Activated CD8-positive, alpha-beta T cell treated with anti-CD3 and anti-CD28 coated beads for 36 hours (primary cell): ENCODE data around the gene FBXO42. TPM values are rescaled to one million over a fixed set of nuclear protein-coding genes. Genes with fewer than 3 reads are reported as not detected.
A peak's percentile ranks its signal among the peaks of the same experiment; 100 is the strongest.

Experiments
- ATAC-seq: fragments of 200-7000 bp; cut with Tn5 transposase; one replicate; pipeline ENCODE4 v1.10.0; 2021; ENCODE audit warnings: mild to moderate bottlenecking, moderate library complexity
- CTCF ChIA-PET: fragments of 350-600 bp; sonication (Branson Sonifier 250); formaldehyde crosslinking; loops from one replicate; lab custom pipeline; 2021; ENCODE audit warnings: antibody characterized with exemption; lab: Charles Lee
- POLR2A ChIA-PET: fragments of 350-600 bp; sonication (Branson Sonifier 250); formaldehyde crosslinking; loops from one replicate; lab custom pipeline; 2021; ENCODE audit warnings: antibody characterized with exemption; lab: Charles Lee
- DNase-seq: peaks from one replicate; pipeline ENCODE4 v3.0.0-alpha.2; 2020
- H3K27ac Mint-ChIP-seq: one replicate; pipeline ENCODE4 v1.8.0; 2021; ENCODE audit warnings: mild to moderate bottlenecking, mixed read lengths
- H3K27me3 Mint-ChIP-seq: one replicate; pipeline ENCODE4 v1.8.0; 2021; ENCODE audit warnings: mixed read lengths
- H3K36me3 Mint-ChIP-seq: one replicate; pipeline ENCODE4 v1.8.0; 2021; ENCODE audit warnings: low read depth, mixed read lengths
- H3K4me1 Mint-ChIP-seq: one replicate; pipeline ENCODE4 v1.8.0; 2021; ENCODE audit warnings: low read depth, mixed read lengths
- H3K4me3 Mint-ChIP-seq: one replicate; pipeline ENCODE4 v1.8.0; 2021; ENCODE audit warnings: mild to moderate bottlenecking, moderate library complexity, mixed read lengths
- H3K9me3 Mint-ChIP-seq: one replicate; pipeline ENCODE4 v1.8.0; 2021; ENCODE audit warnings: mixed read lengths
- intact Hi-C: fragments of 100-400 bp; cut with micrococcal nuclease; formaldehyde crosslinking; loops from one replicate; pipeline ENCODE4 v1.10.0; 2022
- total RNA-seq, 2 experiments: library from RNA; stranded (reverse); gene quantifications; one replicate each; pipeline ENCODE4 v1.2.3, GENCODE V29; 2021
- TF ChIP-seq, protein P1 (sequence below): fragments of 200-600 bp; IDR thresholded peaks from one replicate; pipeline ENCODE4 v1.8.0; 2022; ENCODE audit warnings: antibody characterized with exemption, mild to moderate bottlenecking

FBXO42 gene
- total RNA-seq, 2 experiments from 2014 or later: 19.8 to 21.3 TPM

DNA sequence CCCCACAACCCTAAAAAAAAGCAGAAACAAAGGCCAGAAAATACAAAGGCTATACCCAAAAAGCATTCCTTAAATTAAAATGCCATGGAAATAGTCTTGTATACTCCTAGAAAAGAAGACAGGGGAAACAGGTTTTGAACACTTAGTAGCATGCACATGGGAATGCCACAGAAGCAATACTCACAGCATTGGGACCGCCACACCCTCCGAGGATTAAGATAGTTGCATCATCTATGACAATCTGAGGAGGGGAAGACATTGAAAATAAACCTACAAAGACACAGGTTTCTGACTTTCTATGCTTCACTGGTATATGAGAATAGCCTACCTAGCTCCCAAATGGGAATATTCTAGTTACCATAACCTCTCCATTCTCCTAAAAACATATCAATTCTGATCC, 99.4 kb downstream of the FBXO42 start:
- TF ChIP-seq, protein P1, sequence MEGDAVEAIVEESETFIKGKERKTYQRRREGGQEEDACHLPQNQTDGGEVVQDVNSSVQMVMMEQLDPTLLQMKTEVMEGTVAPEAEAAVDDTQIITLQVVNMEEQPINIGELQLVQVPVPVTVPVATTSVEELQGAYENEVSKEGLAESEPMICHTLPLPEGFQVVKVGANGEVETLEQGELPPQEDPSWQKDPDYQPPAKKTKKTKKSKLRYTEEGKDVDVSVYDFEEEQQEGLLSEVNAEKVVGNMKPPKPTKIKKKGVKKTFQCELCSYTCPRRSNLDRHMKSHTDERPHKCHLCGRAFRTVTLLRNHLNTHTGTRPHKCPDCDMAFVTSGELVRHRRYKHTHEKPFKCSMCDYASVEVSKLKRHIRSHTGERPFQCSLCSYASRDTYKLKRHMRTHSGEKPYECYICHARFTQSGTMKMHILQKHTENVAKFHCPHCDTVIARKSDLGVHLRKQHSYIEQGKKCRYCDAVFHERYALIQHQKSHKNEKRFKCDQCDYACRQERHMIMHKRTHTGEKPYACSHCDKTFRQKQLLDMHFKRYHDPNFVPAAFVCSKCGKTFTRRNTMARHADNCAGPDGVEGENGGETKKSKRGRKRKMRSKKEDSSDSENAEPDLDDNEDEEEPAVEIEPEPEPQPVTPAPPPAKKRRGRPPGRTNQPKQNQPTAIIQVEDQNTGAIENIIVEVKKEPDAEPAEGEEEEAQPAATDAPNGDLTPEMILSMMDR: no peak
- POLR2A ChIA-PET: no interaction called here
- DNase-seq (no peak), ATAC-seq (no peak)
- CTCF ChIA-PET: interaction anchor here (2.5 kb wide), 1 partner anchor 9 kb away, joined by 11 read pairs; no protein-coding TSS in a partner anchor
- Mint-ChIP-seq H3K9me3 (no peaks in the 10 kb centered on the region), H3K4me1 (peaks cover 24% of the 10 kb centered on the region), H3K27me3 (no peaks in the 10 kb centered on the region), H3K27ac (no peak overlapping the region), H3K36me3 (peaks cover 16% of the 10 kb centered on the region), H3K4me3 (no peak overlapping the region)
- intact Hi-C loops: no loop called here

DNA sequence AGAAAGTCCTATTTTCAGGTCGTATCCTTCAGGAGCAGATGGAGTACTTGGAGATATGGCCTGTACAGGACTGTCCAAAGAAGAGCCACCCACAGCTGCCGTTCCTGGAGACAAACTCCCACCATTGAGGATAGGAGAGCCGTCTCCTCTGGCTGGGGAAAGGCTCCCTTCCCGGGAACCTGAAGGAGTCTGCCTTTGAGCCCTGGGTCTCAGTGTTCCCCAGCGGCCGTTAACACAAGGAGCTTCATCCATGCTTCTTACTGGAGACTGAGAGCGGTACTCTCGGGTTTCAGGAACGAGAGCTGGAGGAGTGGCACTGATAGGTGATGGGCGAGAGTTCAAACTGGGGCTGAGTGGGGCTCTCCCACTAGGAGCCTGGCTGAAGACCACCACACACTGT, 100.9 kb downstream of the FBXO42 start:
- TF ChIP-seq, protein P1: no peak

DNA sequence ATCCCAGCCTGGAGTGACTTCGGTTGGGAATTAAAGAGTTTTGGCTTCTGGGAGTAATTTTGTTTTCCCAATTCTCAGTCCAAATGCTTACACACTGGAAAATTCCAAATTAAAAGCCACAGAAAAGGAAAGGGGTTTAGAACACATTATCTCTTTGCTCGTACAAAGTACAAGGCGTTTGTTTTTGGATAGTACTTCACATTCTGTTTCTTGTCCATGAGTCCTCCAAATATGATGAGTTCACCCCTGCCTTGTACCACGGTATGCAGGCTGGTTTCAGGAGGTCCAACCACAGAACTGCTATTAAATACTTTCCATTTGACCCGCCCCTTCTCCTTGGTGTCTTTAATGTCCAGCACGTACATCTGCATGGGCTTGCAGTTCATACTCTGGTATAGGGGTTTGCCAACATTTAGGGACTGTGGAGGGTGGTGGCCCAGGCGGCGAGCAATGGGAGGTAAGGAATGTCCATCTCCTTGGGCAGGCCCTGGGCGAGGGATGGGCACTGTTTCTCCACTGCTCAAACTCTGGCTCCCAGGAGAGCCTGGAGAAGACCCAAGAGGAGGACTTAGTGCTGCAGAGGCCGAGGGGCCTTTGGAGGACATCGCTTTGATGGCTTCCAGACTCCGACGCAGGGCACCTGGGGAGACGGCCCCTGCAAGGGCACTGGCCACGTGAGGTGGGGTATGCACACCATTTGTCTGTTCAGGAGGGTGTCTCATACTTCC, 101.6 kb downstream of the FBXO42 start:
- Mint-ChIP-seq H3K36me3 (peaks cover 14% of the 10 kb centered on the region), H3K9me3 (no peaks in the 10 kb centered on the region), H3K4me3 (no peak overlapping the region), H3K27ac (no peak overlapping the region), H3K27me3 (no peaks in the 10 kb centered on the region), H3K4me1 (peaks cover 24% of the 10 kb centered on the region)
- TF ChIP-seq, protein P1: no peak
- no peak for ATAC-seq
- intact Hi-C loops: no loop called here
- CTCF ChIA-PET: no interaction called here
- DNase-seq: no peak
- POLR2A ChIA-PET: interaction anchor here (0.5 kb wide), 1 partner anchor 127 kb away, joined by 3 read pairs; no protein-coding TSS in a partner anchor

More for the DNA sequence above, 100.9 kb downstream of the FBXO42 start:
- no peak overlapping the region for H3K4me3 Mint-ChIP-seq
- ChIA-PET POLR2A (interaction anchor here (0.5 kb wide), 1 partner anchor 128 kb away, joined by 3 read pairs; no protein-coding TSS in a partner anchor), CTCF (no interaction called here)
- H3K4me1 Mint-ChIP-seq: peaks cover 24% of the 10 kb centered on the region
- peak overlapping the region; percentile 23 for H3K27ac Mint-ChIP-seq
- intact Hi-C loops: no loop called here
- H3K27me3 Mint-ChIP-seq: no peaks in the 10 kb centered on the region
- DNase-seq: no peak
- no peak for ATAC-seq
- no peaks in the 10 kb centered on the region for H3K9me3 Mint-ChIP-seq
- H3K36me3 Mint-ChIP-seq: peaks cover 16% of the 10 kb centered on the region

DNA sequence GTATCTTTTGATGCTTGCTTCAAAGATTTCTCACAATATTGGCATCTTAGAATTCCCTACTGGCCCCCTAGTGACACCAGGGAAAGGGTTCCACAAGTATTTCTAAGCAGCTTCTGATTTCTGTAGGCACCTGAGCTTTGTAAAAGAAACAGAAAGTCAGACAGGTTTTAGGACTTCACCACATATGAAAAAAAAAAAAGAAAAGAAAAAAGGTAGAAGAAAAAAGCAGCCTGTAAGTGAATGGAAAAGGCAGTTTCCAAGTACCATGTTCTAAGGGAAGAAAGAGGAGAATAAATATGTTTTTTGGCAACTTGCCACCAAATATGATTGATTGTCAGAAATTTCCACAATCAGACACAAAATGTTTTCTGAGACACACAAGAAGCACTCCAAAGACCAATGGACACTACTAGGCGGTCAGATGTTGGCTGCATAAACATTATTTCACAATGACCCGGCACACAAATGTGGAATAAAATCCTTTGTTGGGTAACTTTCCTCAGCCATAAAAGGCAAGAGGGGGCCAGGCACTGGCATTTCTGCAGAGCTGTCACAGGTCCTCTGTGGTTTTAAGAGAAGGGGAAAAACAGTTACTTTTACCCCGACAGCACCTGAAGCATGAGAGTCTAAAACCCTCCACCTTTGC, 102.6 kb downstream of the FBXO42 start:
- ATAC-seq: no peak
- peak overlapping the region; percentile 28 for H3K27ac Mint-ChIP-seq
- peaks cover 14% of the 10 kb centered on the region for H3K36me3 Mint-ChIP-seq
- DNase-seq: no peak
- POLR2A ChIA-PET: interaction anchor here (1.0 kb wide), 1 partner anchor 60 kb away, joined by 3 read pairs; no protein-coding TSS in a partner anchor
- no peaks in the 10 kb centered on the region for H3K27me3 Mint-ChIP-seq
- no peak overlapping the region for H3K4me3 Mint-ChIP-seq
- intact Hi-C loops: loop anchor here (10.0 kb wide), 1 partner anchor 115 kb away; the partner anchor contains the start of gene SZRD1
- peaks cover 22% of the 10 kb centered on the region for H3K4me1 Mint-ChIP-seq
- H3K9me3 Mint-ChIP-seq: no peaks in the 10 kb centered on the region
- TF ChIP-seq, protein P1: no peak
- CTCF ChIA-PET: interaction anchor here (1.0 to 1.6 kb wide), 3 partner anchors 9 to 113 kb away, joined by 3 to 4 read pairs (median 4); no protein-coding TSS in a partner anchor
